Measurements from ENCODE around the gene INTS6L. TPM values are rescaled to one million over a fixed set of nuclear protein-coding genes. Genes with fewer than 3 reads are reported as not detected.

The INTS6L gene
- total RNA-seq (2013): 17.8 TPM
- 10 to 100 TPM in 1 of 3 donors, 1 to 10 TPM in 2; 2.7 to 29.0 (median 3.0) TPM for polyA plus RNA-seq
- polyA minus RNA-seq: 7.4 and 7.5 TPM in 2 replicates
- 25.6 to 72.8 (median 65.9) reads per million in 11 experiments for total RNA-seq

GRCh38 chrX:135520553-135521404 is at the start of gene INTS6L:
Gene INTS6L, plus strand, starts transcription at chrX:135520660. Its CDS starts 333 bp downstream, at chrX:135520993.
- intact Hi-C loops (cut with micrococcal nuclease): loop anchor here in 1 of 2 donors (2.0 kb wide), 1 partner anchor 36 kb away; no protein-coding TSS in a partner anchor

GRCh38 chrX:135476378-135476777 is 44.1 kb upstream of the INTS6L start:
- Mint-ChIP-seq H3K36me3 (no peaks in the 10 kb centered on the region), H3K4me3 (no peak overlapping the region), H3K9me3 (peaks cover 0 to 1% (median 0%) of the 10 kb centered on the region in 7 donors), H3K27me3 (ENCODE audit: low read depth in 3 of 3) (peaks cover 2 to 8% (median 8%) of the 10 kb centered on the region in 3 donors), H3K4me1 (no peaks in the 10 kb centered on the region), H3K27ac (no peak overlapping the region)
- no peak for DNase-seq
- no peak overlapping the region for H3K27ac ChIP-seq (ENCODE audit: low read depth in 1 of 2, low read length in 2 of 2)
- H3K9me3 ChIP-seq (replicated peaks in 1 of 2; ENCODE audit: control insufficient read depth in 1 of 2, insufficient read depth in 1 of 2, low read length in 2 of 2): no peaks in the 10 kb centered on the region
- H4K20me1 ChIP-seq (ENCODE audit: insufficient read depth, low read length): no peaks in the 10 kb centered on the region
- peaks cover 0 to 10% of the 10 kb centered on the region in 2 donors for H3K27me3 ChIP-seq (ENCODE audit: control insufficient read depth in 2 of 2, insufficient read depth in 2 of 2, low read length in 2 of 2)
- no peak overlapping the region for H2AFZ ChIP-seq (ENCODE audit: insufficient read depth, low read depth, low read length, poor library complexity, severe bottlenecking)
- no CpG with 5 or more reads among the region's 3 CpGs for WGBS (ENCODE audit: insufficient coverage)
- H3K4me2 ChIP-seq (replicated peaks; ENCODE audit: extremely low read depth, low read length, poor library complexity, severe bottlenecking): no peak overlapping the region
- intact Hi-C loops (cut with micrococcal nuclease): loop anchor here in 1 of 2 donors (10.0 kb wide), 1 partner anchor 118 kb away; no protein-coding TSS in a partner anchor
- H3K79me2 ChIP-seq (ENCODE audit: insufficient read depth, low read length): no peaks in the 10 kb centered on the region
- H3K9ac ChIP-seq (ENCODE audit: insufficient read depth, low read length, poor library complexity, severe bottlenecking): no peak overlapping the region
- TF ChIP-seq, protein P1, sequence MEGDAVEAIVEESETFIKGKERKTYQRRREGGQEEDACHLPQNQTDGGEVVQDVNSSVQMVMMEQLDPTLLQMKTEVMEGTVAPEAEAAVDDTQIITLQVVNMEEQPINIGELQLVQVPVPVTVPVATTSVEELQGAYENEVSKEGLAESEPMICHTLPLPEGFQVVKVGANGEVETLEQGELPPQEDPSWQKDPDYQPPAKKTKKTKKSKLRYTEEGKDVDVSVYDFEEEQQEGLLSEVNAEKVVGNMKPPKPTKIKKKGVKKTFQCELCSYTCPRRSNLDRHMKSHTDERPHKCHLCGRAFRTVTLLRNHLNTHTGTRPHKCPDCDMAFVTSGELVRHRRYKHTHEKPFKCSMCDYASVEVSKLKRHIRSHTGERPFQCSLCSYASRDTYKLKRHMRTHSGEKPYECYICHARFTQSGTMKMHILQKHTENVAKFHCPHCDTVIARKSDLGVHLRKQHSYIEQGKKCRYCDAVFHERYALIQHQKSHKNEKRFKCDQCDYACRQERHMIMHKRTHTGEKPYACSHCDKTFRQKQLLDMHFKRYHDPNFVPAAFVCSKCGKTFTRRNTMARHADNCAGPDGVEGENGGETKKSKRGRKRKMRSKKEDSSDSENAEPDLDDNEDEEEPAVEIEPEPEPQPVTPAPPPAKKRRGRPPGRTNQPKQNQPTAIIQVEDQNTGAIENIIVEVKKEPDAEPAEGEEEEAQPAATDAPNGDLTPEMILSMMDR (IDR thresholded peaks at IDR 0.05): no peak
- H3K36me3 ChIP-seq (replicated peaks in 1 of 2; ENCODE audit: control insufficient read depth in 1 of 2, insufficient read depth in 2 of 2, low read length in 2 of 2): no peaks in the 10 kb centered on the region
- no peak overlapping the region for H3K4me3 ChIP-seq (replicated peaks in 1 of 3; ENCODE audit: low read depth in 2 of 3, low read length in 3 of 3)
- H3K4me1 ChIP-seq (ENCODE audit: control insufficient read depth in 1 of 2, insufficient read depth in 2 of 2, low read length in 2 of 2): no peaks in the 10 kb centered on the region

More at GRCh38 chrX:135520553-135521404, at the start of gene INTS6L:
- Histone ChIP-seq H3K9ac (ENCODE audit: insufficient read depth, low read length, poor library complexity, severe bottlenecking) (peak within 1 kb of the TSS; percentile 73), H2AFZ (ENCODE audit: insufficient read depth, low read depth, low read length, poor library complexity, severe bottlenecking) (peak within 1 kb of the TSS; percentile 69), H3K9me3 (replicated peaks in 1 of 2; ENCODE audit: control insufficient read depth in 1 of 2, insufficient read depth in 1 of 2, low read length in 2 of 2) (no peaks in the 10 kb centered on the region), H3K27me3 (ENCODE audit: control insufficient read depth in 2 of 2, insufficient read depth in 2 of 2, low read length in 2 of 2) (no peaks in the 10 kb centered on the region), H3K79me2 (ENCODE audit: insufficient read depth, low read length) (peaks cover 28% of the 10 kb centered on the region), H3K4me1 (ENCODE audit: control insufficient read depth in 1 of 2, insufficient read depth in 2 of 2, low read length in 2 of 2) (peaks cover 14 to 22% of the 10 kb centered on the region in 2 donors), H3K36me3 (replicated peaks in 1 of 2; ENCODE audit: control insufficient read depth in 1 of 2, insufficient read depth in 2 of 2, low read length in 2 of 2) (no peaks in the 10 kb centered on the region), H3K4me2 (replicated peaks; ENCODE audit: extremely low read depth, low read length, poor library complexity, severe bottlenecking) (peak within 1 kb of the TSS; percentile 83), H4K20me1 (ENCODE audit: insufficient read depth, low read length) (no peaks in the 10 kb centered on the region), H3K4me3 (replicated peaks in 1 of 3; ENCODE audit: low read depth in 2 of 3, low read length in 3 of 3) (peak within 1 kb of the TSS; percentile 71 to 86 (median 85)), H3K27ac (ENCODE audit: low read depth in 1 of 2, low read length in 2 of 2) (peak within 1 kb of the TSS; percentile 82 to 95)
- TF ChIP-seq, protein P1 (IDR thresholded peaks at IDR 0.05): no peak
- Mint-ChIP-seq H3K27me3 (ENCODE audit: low read depth in 3 of 3) (peaks cover 0 to 10% (median 0%) of the 10 kb centered on the region in 3 donors), H3K9me3 (peaks cover 0 to 12% (median 1%) of the 10 kb centered on the region in 7 donors), H3K4me3 (peak within 1 kb of the TSS; percentile 90 to 94), H3K36me3 (peaks cover under 1 to 4% of the 10 kb centered on the region in 2 donors), H3K4me1 (peaks cover 25% of the 10 kb centered on the region), H3K27ac (peak within 1 kb of the TSS; percentile 94 to 97 (median 97))
- 3% methylated on average over 10 of the region's 50 CpGs for WGBS (ENCODE audit: insufficient coverage)
- DNase-seq: peak; percentile 89 to 92 (median 92)
